GM21717 (cell line): ENCODE measurements around the gene NFYB.
"Not testable (repeated sequence)": the region's sequence is repeated elsewhere in the genome, so short reads cannot be mapped to it uniquely, and the experiment has no call there.

Source experiments
- ATAC-seq: cut with Tn5 transposase; IDR thresholded peaks from one replicate; pipeline ENCODE4 v1.9.1; 2021; ENCODE audit warnings: mild to moderate bottlenecking, moderate library complexity; ENCODE audit not compliant: unreplicated experiment

NFYB gene

GRCh38 chr12:104163028-104163427, 25.0 kb upstream of the NFYB start:
- not testable (repeated sequence) for ATAC-seq

GRCh38 chr12:104155711-104156555, 17.9 kb upstream of the NFYB start:
- ATAC-seq = no peak

GRCh38 chr12:104154806-104155205, 16.8 kb upstream of the NFYB start:
- ATAC-seq = no peak

GRCh38 chr12:104154286-104154685, 16.3 kb upstream of the NFYB start:
- no peak for ATAC-seq

GRCh38 chr12:104152685-104153241, 14.8 kb upstream of the NFYB start:
- no peak for ATAC-seq

- ATAC-seq = no peak
These were observed 12.4 kb upstream of the NFYB start for GRCh38 chr12:104150416-104150815.

- ATAC-seq = no peak
These were observed 9.3 kb upstream of the NFYB start for GRCh38 chr12:104147346-104147745.

GRCh38 chr12:104143918-104144317, 5.9 kb upstream of the NFYB start:
- no peak for ATAC-seq

- ATAC-seq = no peak
These were observed 5.0 kb upstream of the NFYB start for GRCh38 chr12:104143002-104143401.

GRCh38 chr12:104142543-104142942, 4.5 kb upstream of the NFYB start:
- no peak for ATAC-seq

GRCh38 chr12:104138797-104139152, 765 bp upstream of the NFYB start:
- ATAC-seq = no peak

GRCh38 chr12:104137001-104137901, 759 bp downstream of the NFYB start:
- ATAC-seq = peak; percentile 39

GRCh38 chr12:104136577-104136976, 1.4 kb downstream of the NFYB start:
- no peak for ATAC-seq

- ATAC-seq = no peak
These were observed 3.1 kb downstream of the NFYB start for GRCh38 chr12:104134882-104135281.

- ATAC-seq = no peak
These were observed 4.1 kb downstream of the NFYB start for GRCh38 chr12:104133866-104134265.

- no peak for ATAC-seq
These were observed 4.7 kb downstream of the NFYB start for GRCh38 chr12:104133321-104133720.

GRCh38 chr12:104132351-104132956, 5.6 kb downstream of the NFYB start:
- ATAC-seq = no peak

- ATAC-seq = no peak
These were observed 6.4 kb downstream of the NFYB start for GRCh38 chr12:104131609-104132008.

GRCh38 chr12:104130760-104131159, 7.2 kb downstream of the NFYB start:
- no peak for ATAC-seq

GRCh38 chr12:104126548-104126947, 11.5 kb downstream of the NFYB start:
- ATAC-seq = no peak

GRCh38 chr12:104122298-104122697, 15.7 kb downstream of the NFYB start:
- ATAC-seq = no peak
